ENCODE results near the gene PRLR.

DNA sequence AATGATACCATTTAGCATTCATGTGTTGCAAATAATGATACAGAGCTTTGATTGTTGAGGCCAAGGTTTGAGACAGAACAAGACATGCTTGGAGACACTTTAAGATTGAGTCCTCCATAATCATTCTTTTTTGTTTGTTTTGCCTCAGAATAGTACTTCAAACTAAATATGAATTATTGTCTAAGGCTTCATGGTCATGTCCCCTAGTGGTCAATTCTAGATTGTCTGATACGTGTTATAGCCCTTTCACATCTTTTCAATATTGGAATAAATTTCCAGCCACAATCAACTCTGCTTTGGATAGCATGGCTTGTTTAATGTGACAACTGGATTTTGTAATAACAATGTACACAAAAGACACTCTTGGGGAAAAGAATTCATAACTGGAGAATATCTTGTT, 64.2 kb downstream of the PRLR start:
- TF ChIP-seq, protein P1, sequence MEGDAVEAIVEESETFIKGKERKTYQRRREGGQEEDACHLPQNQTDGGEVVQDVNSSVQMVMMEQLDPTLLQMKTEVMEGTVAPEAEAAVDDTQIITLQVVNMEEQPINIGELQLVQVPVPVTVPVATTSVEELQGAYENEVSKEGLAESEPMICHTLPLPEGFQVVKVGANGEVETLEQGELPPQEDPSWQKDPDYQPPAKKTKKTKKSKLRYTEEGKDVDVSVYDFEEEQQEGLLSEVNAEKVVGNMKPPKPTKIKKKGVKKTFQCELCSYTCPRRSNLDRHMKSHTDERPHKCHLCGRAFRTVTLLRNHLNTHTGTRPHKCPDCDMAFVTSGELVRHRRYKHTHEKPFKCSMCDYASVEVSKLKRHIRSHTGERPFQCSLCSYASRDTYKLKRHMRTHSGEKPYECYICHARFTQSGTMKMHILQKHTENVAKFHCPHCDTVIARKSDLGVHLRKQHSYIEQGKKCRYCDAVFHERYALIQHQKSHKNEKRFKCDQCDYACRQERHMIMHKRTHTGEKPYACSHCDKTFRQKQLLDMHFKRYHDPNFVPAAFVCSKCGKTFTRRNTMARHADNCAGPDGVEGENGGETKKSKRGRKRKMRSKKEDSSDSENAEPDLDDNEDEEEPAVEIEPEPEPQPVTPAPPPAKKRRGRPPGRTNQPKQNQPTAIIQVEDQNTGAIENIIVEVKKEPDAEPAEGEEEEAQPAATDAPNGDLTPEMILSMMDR (IDR thresholded peaks at IDR 0.05) = no peak
- TF ChIP-seq POLR2A (IDR thresholded peaks at IDR 0.05) = no peak
